Gastrocnemius medialis (tissue), 4 donors: ENCODE data around the gene RNU2-63P. TPM values are rescaled to one million over a fixed set of nuclear protein-coding genes. Genes with fewer than 3 reads are reported as not detected.
A peak's percentile ranks its signal among the peaks of the same experiment; 100 is the strongest.

Experiments
- ATAC-seq, 2 donors: fragments of 150-250 bp; one replicate each; pipeline ENCODE4 v1.9.1; 2016
- DNase-seq, 2 donors: peaks; one replicate each; pipeline ENCODE4 v3.0.0-alpha.2; 2019
- H3K27ac ChIP-seq, 4 donors: fragments of 200-600 bp; sonication (generic); 1 replicate in 1 of 4; 2 replicates in 3 of 4; pipeline ENCODE4 v1.5.1; 2016 to 2018; ENCODE audit warnings: mild to moderate bottlenecking in 2 of 4, moderate library complexity in 1 of 4
- H3K27me3 ChIP-seq, 3 donors: fragments of 200-600 bp; sonication (generic) in 2 of 3; 1 replicate in 1 of 3; 2 replicates in 2 of 3; pipeline versions ENCODE4 v1.5.1 to v1.6.0; 2016 to 2019; ENCODE audit warnings: mild to moderate bottlenecking in 1 of 3, moderate library complexity in 1 of 3
- H3K36me3 ChIP-seq, 2 donors: fragments of 200-600 bp; sonication (generic) in 1 of 2; one replicate each; pipeline ENCODE4 v1.5.1; 2017 to 2018
- H3K4me1 ChIP-seq, 2 donors: fragments of 200-600 bp; sonication (generic) in 1 of 2; one replicate each; pipeline ENCODE4 v1.5.1; 2016 to 2017; ENCODE audit warnings: mild to moderate bottlenecking in 2 of 2
- H3K4me3 ChIP-seq, 4 donors: fragments of 200-600 bp; sonication (generic) in 3 of 4; 1 replicate in 1 of 4; 2 replicates in 3 of 4; pipeline ENCODE4 v1.5.1; 2016 to 2019; ENCODE audit warnings: mild to moderate bottlenecking in 2 of 4
- H3K9me3 ChIP-seq, 3 donors: fragments of 200-600 bp; sonication (generic) in 2 of 3; 1 replicate in 1 of 3; 2 replicates in 2 of 3; pipeline ENCODE4 v1.5.1; 2016 to 2019
- POLR2A ChIP-seq, 2 donors: fragments of 450-650 bp; IDR thresholded peaks; one replicate each; pipeline ENCODE4 v1.6.1; 2017; ENCODE audit warnings: antibody characterized with exemption in 2 of 2, mild to moderate bottlenecking in 2 of 2, moderate library complexity in 2 of 2
- in situ Hi-C, 4 donors: fragments of 200-750 bp; cut with MboI; loops; one replicate each; pipeline versions ENCODE4 v1.15.0 to v1.8.0; 2017; ENCODE audit warnings: low sequenced_read_pairs in 4 of 4
- intact Hi-C: fragments of 100-400 bp; cut with DNase I; formaldehyde crosslinking; loops from one replicate; pipeline ENCODE4 v1.15.1; 2023; ENCODE audit warnings: low total_unique reads
- total RNA-seq, 4 donors: library from RNA; depleted of rRNA; stranded (reverse); fragments of >200 nt; gene quantifications; one replicate each; pipeline versions ENCODE4 v1.1.0 to v1.2.3, GENCODE V29; 2016
- TF ChIP-seq, protein P1 (sequence below), 5 experiments: fragments of 450-650 bp in 3 of 5; fragments of 200-600 bp in 2 of 5; sonication (generic) in 2 of 5; IDR thresholded peaks in 4 of 5; conservative IDR thresholded peaks in 1 of 5; 1 replicate in 4 of 5; 2 replicates in 1 of 5; pipeline ENCODE4 v1.5.1; 2016 to 2019; ENCODE audit warnings: antibody characterized with exemption in 5 of 5, mild to moderate bottlenecking in 3 of 5, moderate library complexity in 3 of 5

RNU2-63P gene
- total RNA-seq: not detected

DNA sequence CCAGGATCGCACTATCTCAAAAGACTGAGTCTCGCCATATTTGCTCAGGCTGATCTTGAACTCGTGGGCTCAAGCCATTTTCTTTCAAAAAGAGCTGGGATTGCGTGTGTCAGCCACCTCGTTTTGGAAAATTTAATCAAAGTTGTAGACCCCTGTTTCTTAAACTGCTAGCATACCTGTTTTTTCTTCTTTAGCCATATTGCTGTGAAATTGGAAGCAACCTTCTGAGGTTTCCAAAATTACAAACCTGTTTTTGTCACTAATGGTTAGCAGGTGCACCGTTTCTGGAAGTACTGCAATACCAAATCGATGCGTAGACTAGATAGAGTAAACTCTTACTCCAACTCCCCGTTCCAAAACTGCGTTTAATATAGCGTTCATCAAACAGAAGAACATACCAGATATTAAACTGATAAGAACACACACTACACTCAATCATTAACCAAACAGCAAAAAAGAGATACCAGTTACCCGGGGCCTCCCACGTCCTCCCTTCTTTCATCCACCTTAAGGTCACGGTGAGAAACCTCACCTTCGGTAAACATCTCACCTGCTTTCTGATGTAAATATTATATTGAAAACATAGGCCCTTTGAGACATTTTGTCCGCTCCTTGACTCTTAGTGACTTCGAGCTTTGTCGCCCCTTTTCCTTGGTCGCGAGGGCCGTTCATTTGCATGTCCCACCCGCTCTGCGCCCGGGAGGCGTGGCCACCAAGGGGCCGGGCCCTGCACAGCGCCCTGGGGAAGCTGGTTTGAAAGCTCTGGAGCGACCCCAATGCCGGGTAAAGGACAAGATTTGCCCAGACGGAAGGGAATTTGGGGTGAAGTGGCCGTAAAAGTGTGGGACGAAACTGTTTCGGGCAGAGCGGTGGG lies at the start of gene RNU2-63P:
TSS of gene RNU2-63P (minus strand) at position 462 of the 874 bp plus-strand sequence.
- Histone ChIP-seq H3K4me3 (peak within 1 kb of the TSS; percentile 63 to 72 (median 66)), H3K36me3 (no peaks in the 10 kb centered on the region), H3K9me3 (no peaks in the 10 kb centered on the region), H3K27me3 (no peaks in the 10 kb centered on the region), H3K27ac (peak within 1 kb of the TSS in 3 of 4 donors; percentile 6 to 67 (median 67)), H3K4me1 (no peaks in the 10 kb centered on the region)
- ATAC-seq (peak; percentile 87 to 97), DNase-seq (peak; percentile 13 to 56)
- in situ Hi-C loops (no loop called here), intact Hi-C loops (loop anchor here (2.0 to 5.0 kb wide), 2 partner anchors 38 to 151 kb away; partner anchors contain the start of gene KRCC1)
- TF ChIP-seq, protein P1, sequence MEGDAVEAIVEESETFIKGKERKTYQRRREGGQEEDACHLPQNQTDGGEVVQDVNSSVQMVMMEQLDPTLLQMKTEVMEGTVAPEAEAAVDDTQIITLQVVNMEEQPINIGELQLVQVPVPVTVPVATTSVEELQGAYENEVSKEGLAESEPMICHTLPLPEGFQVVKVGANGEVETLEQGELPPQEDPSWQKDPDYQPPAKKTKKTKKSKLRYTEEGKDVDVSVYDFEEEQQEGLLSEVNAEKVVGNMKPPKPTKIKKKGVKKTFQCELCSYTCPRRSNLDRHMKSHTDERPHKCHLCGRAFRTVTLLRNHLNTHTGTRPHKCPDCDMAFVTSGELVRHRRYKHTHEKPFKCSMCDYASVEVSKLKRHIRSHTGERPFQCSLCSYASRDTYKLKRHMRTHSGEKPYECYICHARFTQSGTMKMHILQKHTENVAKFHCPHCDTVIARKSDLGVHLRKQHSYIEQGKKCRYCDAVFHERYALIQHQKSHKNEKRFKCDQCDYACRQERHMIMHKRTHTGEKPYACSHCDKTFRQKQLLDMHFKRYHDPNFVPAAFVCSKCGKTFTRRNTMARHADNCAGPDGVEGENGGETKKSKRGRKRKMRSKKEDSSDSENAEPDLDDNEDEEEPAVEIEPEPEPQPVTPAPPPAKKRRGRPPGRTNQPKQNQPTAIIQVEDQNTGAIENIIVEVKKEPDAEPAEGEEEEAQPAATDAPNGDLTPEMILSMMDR (IDR thresholded peaks at IDR 0.05 in 4 of 5, conservative IDR thresholded peaks at IDR 0.05 in 1 of 5): no peak
- peak; percentile 56 to 83 for TF ChIP-seq POLR2A (IDR thresholded peaks at IDR 0.05)

DNA sequence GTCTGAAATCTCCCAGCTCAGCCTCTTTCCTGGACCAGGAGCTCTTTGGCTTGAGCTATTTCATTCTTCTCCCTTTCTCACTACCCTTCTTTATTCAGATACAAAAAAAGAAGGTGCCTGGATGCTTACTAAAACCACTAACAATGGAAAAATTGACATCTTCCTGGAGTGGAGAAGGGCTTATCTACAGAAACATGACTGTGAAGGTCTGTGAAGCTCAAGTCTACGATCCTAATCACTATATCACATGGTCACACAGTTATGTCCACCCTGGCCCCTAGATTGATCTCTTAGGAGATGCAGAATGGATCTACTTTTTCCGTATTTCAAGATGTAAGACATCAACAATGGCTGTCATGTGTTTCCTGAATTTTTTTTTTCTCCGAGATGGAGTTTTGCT lies 44.9 kb upstream of the RNU2-63P start:
- Histone ChIP-seq H3K4me3 (no peak overlapping the region), H3K4me1 (peaks cover 3 to 5% of the 10 kb centered on the region in 2 donors), H3K36me3 (no peaks in the 10 kb centered on the region), H3K9me3 (no peaks in the 10 kb centered on the region), H3K27me3 (no peaks in the 10 kb centered on the region), H3K27ac (peak overlapping the region in 2 of 4 donors; percentile 14 to 44)
- in situ Hi-C loops (loop anchor here (5.0 to 25.0 kb wide), 2 partner anchors 96 to 601 kb away; no protein-coding TSS in a partner anchor), intact Hi-C loops (loop anchor here (10.0 kb wide), 1 partner anchor 634 kb away; the partner anchor contains the start of gene RPIA)
- TF ChIP-seq, protein P1 (IDR thresholded peaks at IDR 0.05 in 4 of 5, conservative IDR thresholded peaks at IDR 0.05 in 1 of 5): no peak
- no peak for TF ChIP-seq POLR2A (IDR thresholded peaks at IDR 0.05)
- no peak for ATAC-seq
- DNase-seq: no peak

DNA sequence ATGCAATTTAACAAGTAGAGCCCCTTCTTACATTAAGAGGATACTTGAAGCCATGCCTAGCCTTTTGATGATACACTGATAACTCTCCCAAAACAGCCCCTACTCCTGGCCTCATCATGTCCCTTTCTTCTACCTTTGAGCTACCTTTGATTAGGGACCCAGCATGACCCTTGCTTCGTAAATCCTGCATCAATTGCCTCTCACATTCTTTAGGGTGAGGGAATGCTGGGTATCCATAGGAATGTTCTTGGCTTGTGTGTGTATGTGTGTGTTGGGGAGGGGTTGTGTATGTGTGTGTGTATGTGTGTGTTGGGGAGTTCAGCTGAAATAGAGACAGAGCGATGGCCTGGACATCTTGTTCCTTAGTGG lies 44.5 kb upstream of the RNU2-63P start:
- no peaks in the 10 kb centered on the region for H3K36me3 ChIP-seq
- H3K27me3 ChIP-seq: no peaks in the 10 kb centered on the region
- peaks cover 5 to 7% of the 10 kb centered on the region in 2 donors for H3K4me1 ChIP-seq
- ATAC-seq (no peak), DNase-seq (no peak)
- in situ Hi-C loops (loop anchor here (5.0 to 25.0 kb wide), 2 partner anchors 96 to 601 kb away; no protein-coding TSS in a partner anchor), intact Hi-C loops (loop anchor here (1.0 to 10.0 kb wide), 3 partner anchors 99 to 634 kb away; partner anchors contain the start of gene RPIA)
- no peaks in the 10 kb centered on the region for H3K9me3 ChIP-seq
- TF ChIP-seq POLR2A (IDR thresholded peaks at IDR 0.05): no peak
- TF ChIP-seq, protein P1 (IDR thresholded peaks at IDR 0.05 in 4 of 5, conservative IDR thresholded peaks at IDR 0.05 in 1 of 5): no peak
- H3K4me3 ChIP-seq: no peak overlapping the region
- peak overlapping the region in 2 of 4 donors; percentile 14 to 44 for H3K27ac ChIP-seq

DNA sequence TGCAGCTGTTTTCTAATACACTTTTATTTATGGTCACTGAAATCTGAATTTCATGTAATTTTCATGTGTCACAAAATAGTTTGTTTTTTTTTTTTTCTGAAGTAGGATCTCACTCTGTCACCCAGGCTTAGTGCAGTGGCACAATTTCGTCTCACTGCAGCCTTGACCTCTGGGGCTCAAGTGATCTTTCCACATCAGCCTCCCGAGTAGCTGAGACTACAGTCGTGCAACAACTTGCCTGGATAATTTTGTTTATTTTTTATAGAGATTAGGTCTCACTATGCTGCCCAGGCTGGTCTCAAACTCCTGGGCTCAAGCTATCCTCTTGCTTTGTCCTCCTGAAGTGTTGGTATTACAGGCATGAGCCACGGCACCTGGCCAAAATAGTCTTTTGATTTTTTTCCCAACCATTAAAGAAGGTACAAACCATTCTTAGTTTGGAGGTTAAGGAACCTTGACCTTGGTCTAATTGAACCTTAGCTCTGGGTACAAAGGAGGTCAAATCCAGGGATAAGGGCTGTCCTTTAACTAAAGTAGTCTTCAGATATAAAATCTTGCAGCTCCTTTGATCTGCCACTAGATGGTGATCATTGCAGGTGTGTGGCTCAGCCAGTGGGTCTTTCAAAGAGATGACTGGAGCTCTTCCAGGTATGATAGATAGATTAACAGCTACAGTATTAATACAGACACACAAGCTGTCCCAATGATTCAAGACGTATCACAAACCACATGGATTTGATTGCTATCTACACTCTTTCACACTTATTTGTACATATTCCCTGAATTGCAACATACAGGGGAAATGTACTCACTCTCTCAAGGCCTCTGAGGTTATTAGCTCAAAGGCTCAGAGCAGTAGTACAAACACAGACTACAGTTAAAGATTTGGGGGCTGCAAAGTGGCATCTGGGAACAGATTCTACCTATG lies 43.9 kb upstream of the RNU2-63P start:
- DNase-seq: no peak
- ATAC-seq: peak; percentile 27 to 48
- Histone ChIP-seq H3K27me3 (no peaks in the 10 kb centered on the region), H3K4me3 (no peak overlapping the region), H3K9me3 (no peaks in the 10 kb centered on the region), H3K27ac (peak overlapping the region in 2 of 4 donors; percentile 14 to 44), H3K36me3 (no peaks in the 10 kb centered on the region), H3K4me1 (peaks cover 5 to 8% of the 10 kb centered on the region in 2 donors)
- intact Hi-C loops (loop anchor here (1.0 to 10.0 kb wide), 4 partner anchors 57 to 635 kb away; partner anchors contain the start of gene RPIA), in situ Hi-C loops (loop anchor here (5.0 to 25.0 kb wide), 3 partner anchors 97 to 1615 kb away; partner anchors contain the start of gene KDM3A (in 1 of the 4))
- TF ChIP-seq, protein P1 (IDR thresholded peaks at IDR 0.05 in 4 of 5, conservative IDR thresholded peaks at IDR 0.05 in 1 of 5): peak; percentile 78 to 89 (median 82)
- TF ChIP-seq POLR2A (IDR thresholded peaks at IDR 0.05): no peak
